Sciatic nerve (tissue), 2 donors: ENCODE results near the gene OR52W1. TPM values are rescaled to one million over a fixed set of nuclear protein-coding genes. Genes with fewer than 3 reads are reported as not detected.

Experiments
- ATAC-seq: fragments of 200-7000 bp; cut with Tn5 transposase; one replicate; pipeline ENCODE4 v1.9.1; 2020; ENCODE audit warnings: mild to moderate bottlenecking, moderate library complexity
- DNase-seq: peaks from one replicate; pipeline ENCODE4 v3.0.0-alpha.2; 2020; ENCODE audit warnings: low spot score
- intact Hi-C: fragments of 100-400 bp; cut with DNase I; formaldehyde crosslinking; loops from one replicate; pipeline ENCODE4 v1.14.2; 2022
- total RNA-seq: library from RNA; stranded (reverse); fragmentation: NEBNext Ultra II Directional; extraction: Animal tissue kit (Norgen Biotek cat#: 25700); gene quantifications from one replicate; pipeline ENCODE4 v1.2.1, GENCODE V29; 2021
- donor health status: DM: no; HTN: no; CAD: no.
- donor health status: DM: no; HTN: no; CAD: no.

Gene OR52W1, protein sequence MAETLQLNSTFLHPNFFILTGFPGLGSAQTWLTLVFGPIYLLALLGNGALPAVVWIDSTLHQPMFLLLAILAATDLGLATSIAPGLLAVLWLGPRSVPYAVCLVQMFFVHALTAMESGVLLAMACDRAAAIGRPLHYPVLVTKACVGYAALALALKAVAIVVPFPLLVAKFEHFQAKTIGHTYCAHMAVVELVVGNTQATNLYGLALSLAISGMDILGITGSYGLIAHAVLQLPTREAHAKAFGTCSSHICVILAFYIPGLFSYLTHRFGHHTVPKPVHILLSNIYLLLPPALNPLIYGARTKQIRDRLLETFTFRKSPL
- total RNA-seq: not detected

DNA sequence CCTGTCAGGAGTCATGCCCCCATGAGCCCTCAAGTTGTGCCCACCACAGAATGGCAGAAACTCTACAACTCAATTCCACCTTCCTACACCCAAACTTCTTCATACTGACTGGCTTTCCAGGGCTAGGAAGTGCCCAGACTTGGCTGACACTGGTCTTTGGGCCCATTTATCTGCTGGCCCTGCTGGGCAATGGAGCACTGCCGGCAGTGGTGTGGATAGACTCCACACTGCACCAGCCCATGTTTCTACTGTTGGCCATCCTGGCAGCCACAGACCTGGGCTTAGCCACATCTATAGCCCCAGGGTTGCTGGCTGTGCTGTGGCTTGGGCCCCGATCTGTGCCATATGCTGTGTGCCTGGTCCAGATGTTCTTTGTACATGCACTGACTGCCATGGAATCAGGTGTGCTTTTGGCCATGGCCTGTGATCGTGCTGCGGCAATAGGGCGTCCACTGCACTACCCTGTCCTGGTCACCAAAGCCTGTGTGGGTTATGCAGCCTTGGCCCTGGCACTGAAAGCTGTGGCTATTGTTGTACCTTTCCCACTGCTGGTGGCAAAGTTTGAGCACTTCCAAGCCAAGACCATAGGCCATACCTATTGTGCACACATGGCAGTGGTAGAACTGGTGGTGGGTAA lies at the start of gene OR52W1:
OR52W1 (plus strand) TSS at position 51 of the 637 bp plus-strand sequence; CDS start at position 51, 0 bp downstream.
- no peak for DNase-seq
- no peak for ATAC-seq
- intact Hi-C loops: no loop called here

GRCh38 chr11:6151117-6151516 lies 47.9 kb upstream of the OR52W1 start:
- DNase-seq (no peak), ATAC-seq (no peak)
- intact Hi-C loops: no loop called here

DNA sequence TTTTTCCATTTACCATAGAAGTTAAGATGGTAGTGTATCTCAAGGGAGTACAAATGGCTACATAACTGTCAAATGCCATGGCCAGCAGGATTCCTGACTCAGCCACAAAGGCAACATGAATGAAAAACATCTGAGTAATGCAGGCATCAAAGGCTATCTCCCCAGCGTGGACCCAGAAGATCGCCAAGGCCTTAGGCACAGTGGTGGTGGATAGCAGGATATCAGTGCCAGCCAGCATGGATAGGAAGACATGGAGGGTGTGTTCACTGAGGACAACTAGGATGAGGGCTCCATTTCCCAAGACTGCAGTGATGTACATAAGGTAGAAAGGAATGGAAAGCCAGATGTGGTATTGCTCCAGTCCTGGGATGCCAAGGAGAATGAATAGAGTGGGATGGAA lies 46.9 kb upstream of the OR52W1 start:
- intact Hi-C loops: no loop called here
- no peak for ATAC-seq
- DNase-seq: no peak

- intact Hi-C loops: no loop called here
- DNase-seq (no peak), ATAC-seq (no peak)
These were observed 42.2 kb upstream of the OR52W1 start for GRCh38 chr11:6156628-6157359.

- no peak for DNase-seq
- ATAC-seq: no peak
- intact Hi-C loops: no loop called here
These were observed 28.8 kb upstream of the OR52W1 start, which contains the start of gene OR52B2 for GRCh38 chr11:6170226-6170625. TSS of gene OR52B2 (minus strand) at chr11:6170326. CDS start at chr11:6170326, 0 bp downstream.

DNA sequence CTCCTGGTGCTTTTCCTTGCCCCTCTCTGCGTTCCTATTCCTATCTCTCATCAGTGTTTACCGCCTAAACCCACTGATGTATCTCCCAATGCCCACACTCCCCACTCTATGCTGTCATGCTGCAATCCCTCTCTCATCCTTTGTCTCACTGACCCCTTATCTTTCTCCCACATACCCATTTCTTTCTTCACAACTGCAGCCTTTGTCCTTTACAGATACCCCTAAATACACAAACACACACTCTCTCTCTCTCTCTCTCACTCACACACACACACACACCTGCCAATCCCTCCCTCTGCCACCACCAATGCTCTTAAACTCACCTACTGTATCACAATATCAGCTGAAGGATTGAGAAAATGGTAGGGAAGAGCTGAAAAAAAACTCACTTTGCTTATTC lies 23.6 kb upstream of the OR52W1 start:
- DNase-seq: no peak
- intact Hi-C loops: no loop called here
- no peak for ATAC-seq

- DNase-seq (no peak), ATAC-seq (no peak)
- intact Hi-C loops: no loop called here
These were observed 7.3 kb upstream of the OR52W1 start for GRCh38 chr11:6191742-6192141.

- no peak for DNase-seq
- intact Hi-C loops: no loop called here
- ATAC-seq: no peak
These were observed 4.9 kb upstream of the OR52W1 start for GRCh38 chr11:6194065-6194581.

- DNase-seq (no peak), ATAC-seq (no peak)
- intact Hi-C loops: no loop called here
These were observed 2.6 kb upstream of the OR52W1 start for GRCh38 chr11:6196396-6196795.

- intact Hi-C loops: no loop called here
- ATAC-seq (no peak), DNase-seq (no peak)
These were observed 1.4 kb upstream of the OR52W1 start for GRCh38 chr11:6197466-6198200.

- peak; percentile 68 for ATAC-seq
These were observed 2.0 kb downstream of the OR52W1 start for GRCh38 chr11:6200975-6201374.

GRCh38 chr11:6201481-6201880 lies 2.5 kb downstream of the OR52W1 start:
- no peak for DNase-seq
- no peak for ATAC-seq
- intact Hi-C loops: no loop called here

More at GRCh38 chr11:6200975-6201374, 2.0 kb downstream of the OR52W1 start:
- DNase-seq: no peak
- intact Hi-C loops: no loop called here

- intact Hi-C loops: no loop called here
- no peak for ATAC-seq
- no peak for DNase-seq
These were observed 3.0 kb downstream of the OR52W1 start for GRCh38 chr11:6202041-6202440.

- no peak for ATAC-seq
- intact Hi-C loops: no loop called here
- no peak for DNase-seq
These were observed 4.3 kb downstream of the OR52W1 start for GRCh38 chr11:6203327-6203726.

DNA sequence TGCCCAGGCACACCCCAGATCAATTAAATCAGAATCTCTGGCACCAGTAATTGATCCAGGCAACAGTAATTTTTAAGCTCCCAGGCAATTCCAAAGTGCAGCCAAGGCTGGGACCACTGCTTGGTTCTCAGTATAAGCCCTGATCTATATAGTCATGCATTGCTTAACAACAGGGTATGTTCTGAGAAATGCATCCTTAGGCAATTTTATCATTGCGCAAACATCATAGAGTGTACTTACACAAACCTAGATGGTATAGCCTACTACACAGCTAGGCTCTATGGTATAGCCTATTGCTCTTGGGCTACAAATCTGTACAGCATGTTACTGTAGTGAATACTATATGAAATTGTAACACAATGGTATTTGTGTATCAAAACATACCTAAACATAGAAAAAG lies 5.7 kb downstream of the OR52W1 start:
- DNase-seq: no peak
- intact Hi-C loops: no loop called here
- ATAC-seq: no peak

- ATAC-seq (no peak), DNase-seq (no peak)
- intact Hi-C loops: no loop called here
These were observed 6.3 kb downstream of the OR52W1 start, which contains the start of gene C11orf42 for GRCh38 chr11:6205366-6205765. TSS of gene C11orf42 (plus strand) at chr11:6205557. CDS start at chr11:6205616, 59 bp downstream.

GRCh38 chr11:6206456-6207180 lies 7.6 kb downstream of the OR52W1 start:
- no peak for ATAC-seq
- DNase-seq: no peak
- intact Hi-C loops: no loop called here

DNA sequence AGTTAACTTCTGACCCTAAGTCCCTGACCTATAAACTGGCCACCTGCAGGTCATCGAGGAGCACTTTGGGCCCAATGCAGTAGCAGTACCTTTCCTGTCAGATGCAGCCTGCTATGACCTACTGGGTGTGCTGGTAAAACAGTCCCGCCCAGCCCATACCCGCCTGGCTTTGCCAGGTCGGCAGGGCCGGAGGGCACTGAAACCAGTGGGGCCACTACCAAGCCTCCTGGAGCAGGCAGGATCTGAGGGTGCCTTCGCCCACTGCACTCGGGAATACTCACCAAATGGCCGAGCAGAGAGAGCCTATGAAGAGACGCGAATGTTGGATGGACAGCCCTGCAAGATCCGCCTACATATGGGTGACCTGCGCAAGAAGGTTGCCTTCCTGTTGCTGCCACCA lies 10.8 kb downstream of the OR52W1 start:
- ATAC-seq: no peak
- DNase-seq: no peak
- intact Hi-C loops: no loop called here
